Spleen (tissue), 11 donors: ENCODE data around the gene CASKIN2. TPM values are rescaled to one million over a fixed set of nuclear protein-coding genes. Genes with fewer than 3 reads are reported as not detected.
A peak's percentile ranks its signal among the peaks of the same experiment; 100 is the strongest.

Source experiments
- DNase-seq: peaks from one replicate; pipeline ENCODE4 v3.0.0-alpha.2; 2020
- H3K27ac ChIP-seq, 8 donors: fragments of 200-600 bp; sonication (generic) in 7 of 8; 1 replicate in 4 of 8; 2 replicates in 4 of 8; pipeline versions ENCODE4 v1.5.0 to v1.8.0; 2016 to 2021; ENCODE audit warnings: inconsistent platforms in 4 of 8, mild to moderate bottlenecking in 4 of 8, moderate library complexity in 1 of 8
- H3K27me3 ChIP-seq, 7 donors: fragments of 200-600 bp; sonication (generic) in 6 of 7; replicated peaks in 1 of 7; 1 replicate in 4 of 7; 2 replicates in 3 of 7; pipeline versions ENCODE4 v1.5.0 to v1.8.0; 2016 to 2021; ENCODE audit warnings: inconsistent platforms in 3 of 7, mild to moderate bottlenecking in 1 of 7
- H3K36me3 ChIP-seq, 6 donors: fragments of 200-600 bp; sonication (generic) in 5 of 6; 1 replicate in 4 of 6; 2 replicates in 2 of 6; pipeline versions ENCODE4 v1.5.0 to v1.8.0; 2016 to 2021; ENCODE audit warnings: inconsistent platforms in 2 of 6
- H3K4me1 ChIP-seq, 6 donors: fragments of 200-600 bp; sonication (generic) in 5 of 6; 1 replicate in 3 of 6; 2 replicates in 3 of 6; pipeline versions ENCODE4 v1.5.0 to v1.8.0; 2016 to 2021; ENCODE audit warnings: inconsistent platforms in 3 of 6
- H3K4me3 ChIP-seq, 8 donors: fragments of 200-600 bp; sonication (generic) in 7 of 8; 1 replicate in 4 of 8; 2 replicates in 4 of 8; pipeline versions ENCODE4 v1.5.0 to v1.8.0; 2016 to 2021; ENCODE audit warnings: inconsistent platforms in 4 of 8, mild to moderate bottlenecking in 4 of 8, moderate library complexity in 2 of 8
- H3K9me3 ChIP-seq, 8 donors: fragments of 200-600 bp; sonication (generic) in 7 of 8; 1 replicate in 4 of 8; 2 replicates in 4 of 8; pipeline versions ENCODE4 v1.5.0 to v1.8.0; 2016 to 2021; ENCODE audit warnings: inconsistent platforms in 4 of 8
- POLR2A ChIP-seq, 3 donors: fragments of 450-650 bp; IDR thresholded peaks; one replicate each; pipeline ENCODE4 v1.5.1; 2017; ENCODE audit warnings: antibody characterized with exemption in 3 of 3, mild to moderate bottlenecking in 1 of 3
- POLR2AphosphoS5 ChIP-seq, 3 donors: sonication (generic); formaldehyde crosslinking; IDR thresholded peaks; one replicate each; pipeline ENCODE4 v1.5.1; 2017; ENCODE audit warnings: antibody characterized with exemption in 3 of 3
- WGBS, 5 donors: extraction: QIAGEN DNeasy Blood & Tissue Kit in 3 of 5; methylation state at CpG; one replicate each; pipeline versions ENCODE4 v1.1.5 to v1.1.7; 2013 to 2018; 5-methylcytosine and 5-hydroxymethylcytosine counted together
- intact Hi-C: fragments of 100-400 bp; cut with DNase I; formaldehyde crosslinking; loops from one replicate; pipeline ENCODE4 v1.15.0; 2023; ENCODE audit warnings: low total_unique reads
- polyA plus RNA-seq, 3 donors: library from polyadenylated mRNA; stranded (reverse); fragments of 200-250 nt; gene quantifications; one replicate each; pipeline ENCODE4 v1.2.1, GENCODE V29; 2013
- total RNA-seq, 7 donors: library from RNA; depleted of rRNA in 3 of 7; stranded (reverse); fragments of >200 nt in 3 of 7; fragmentation: NEBNext Ultra II Directional in 4 of 7; extraction: Animal tissue kit (Norgen Biotek cat#: 25700) in 4 of 7; gene quantifications; one replicate each; pipeline versions ENCODE4 v1.1.0 to v1.2.1, GENCODE V29; 2016 to 2021
- TF ChIP-seq, protein P1 (sequence below), 11 experiments: fragments of 200-600 bp in 7 of 11; fragments of 450-650 bp in 4 of 11; sonication (generic) in 4 of 11; IDR thresholded peaks in 8 of 11; conservative IDR thresholded peaks in 3 of 11; 1 replicate in 7 of 11; 2 replicates in 4 of 11; pipeline versions ENCODE4 v1.4.0 to v1.8.0; 2016 to 2021; ENCODE audit warnings: antibody characterized with exemption in 11 of 11, inconsistent platforms in 4 of 11, mild to moderate bottlenecking in 1 of 11
- donor health status: healthy with polysubstance abuse.
- donor health status: DM: no; HTN: no; CAD: no; lungs with moderate emphysema.
- donor health status: DM: no; HTN: no; CAD: no.
- donor health status: Bipolar disorder and iron deficiency.
- donor health status: healthy.
- donor health status: DM: no; HTN: no; CAD: no.
- donor health status: DM: yes; HTN: yes; CAD: no.

Gene CASKIN2
- total and polyA plus RNA-seq, 10 donors, result 4.7 to 135 (median 41.9) TPM

DNA sequence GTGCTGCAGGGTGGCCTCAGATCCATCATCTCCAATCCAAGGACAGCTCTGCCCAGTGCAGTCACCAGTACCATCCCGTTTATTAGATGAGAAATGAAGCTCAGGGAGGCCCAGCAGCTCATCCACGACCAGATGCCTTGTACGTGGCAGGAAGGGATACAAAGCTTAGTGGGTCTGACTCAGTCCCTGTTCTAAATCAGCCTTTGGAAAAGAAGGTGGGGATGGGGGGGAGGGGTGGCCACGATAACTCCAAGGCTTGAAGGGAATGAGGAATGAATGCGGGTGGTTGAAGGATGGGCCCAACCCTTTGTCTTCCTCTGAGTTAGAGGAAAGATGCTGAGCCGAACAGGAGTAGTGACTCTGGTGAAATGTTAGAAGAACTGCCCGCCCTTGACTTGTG is 35.9 kb upstream of the CASKIN2 start:
- peaks cover 0 to 8% (median 0%) of the 10 kb centered on the region in 6 donors for H3K36me3 ChIP-seq
- no peak for DNase-seq
- H3K27ac ChIP-seq, result peak overlapping the region in 4 of 8 donors; percentile 24 to 38 (median 28)
- no peak overlapping the region for H3K4me3 ChIP-seq
- no peaks in the 10 kb centered on the region for H3K9me3 ChIP-seq
- H3K4me1 ChIP-seq, result peaks cover 0 to 31% (median 9%) of the 10 kb centered on the region in 6 donors
- TF ChIP-seq, protein P1, sequence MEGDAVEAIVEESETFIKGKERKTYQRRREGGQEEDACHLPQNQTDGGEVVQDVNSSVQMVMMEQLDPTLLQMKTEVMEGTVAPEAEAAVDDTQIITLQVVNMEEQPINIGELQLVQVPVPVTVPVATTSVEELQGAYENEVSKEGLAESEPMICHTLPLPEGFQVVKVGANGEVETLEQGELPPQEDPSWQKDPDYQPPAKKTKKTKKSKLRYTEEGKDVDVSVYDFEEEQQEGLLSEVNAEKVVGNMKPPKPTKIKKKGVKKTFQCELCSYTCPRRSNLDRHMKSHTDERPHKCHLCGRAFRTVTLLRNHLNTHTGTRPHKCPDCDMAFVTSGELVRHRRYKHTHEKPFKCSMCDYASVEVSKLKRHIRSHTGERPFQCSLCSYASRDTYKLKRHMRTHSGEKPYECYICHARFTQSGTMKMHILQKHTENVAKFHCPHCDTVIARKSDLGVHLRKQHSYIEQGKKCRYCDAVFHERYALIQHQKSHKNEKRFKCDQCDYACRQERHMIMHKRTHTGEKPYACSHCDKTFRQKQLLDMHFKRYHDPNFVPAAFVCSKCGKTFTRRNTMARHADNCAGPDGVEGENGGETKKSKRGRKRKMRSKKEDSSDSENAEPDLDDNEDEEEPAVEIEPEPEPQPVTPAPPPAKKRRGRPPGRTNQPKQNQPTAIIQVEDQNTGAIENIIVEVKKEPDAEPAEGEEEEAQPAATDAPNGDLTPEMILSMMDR (IDR thresholded peaks at IDR 0.05 in 8 of 11, conservative IDR thresholded peaks at IDR 0.05 in 3 of 11), result no peak
- no peak for TF ChIP-seq POLR2AphosphoS5 (IDR thresholded peaks at IDR 0.05)
- no peak for TF ChIP-seq POLR2A (IDR thresholded peaks at IDR 0.05)
- 72 to 88% (median 73%) methylated on average over 7 of the region's 7 CpGs for WGBS, 5 donors
- intact Hi-C loops, result no loop called here
- no peaks in the 10 kb centered on the region for H3K27me3 ChIP-seq

DNA sequence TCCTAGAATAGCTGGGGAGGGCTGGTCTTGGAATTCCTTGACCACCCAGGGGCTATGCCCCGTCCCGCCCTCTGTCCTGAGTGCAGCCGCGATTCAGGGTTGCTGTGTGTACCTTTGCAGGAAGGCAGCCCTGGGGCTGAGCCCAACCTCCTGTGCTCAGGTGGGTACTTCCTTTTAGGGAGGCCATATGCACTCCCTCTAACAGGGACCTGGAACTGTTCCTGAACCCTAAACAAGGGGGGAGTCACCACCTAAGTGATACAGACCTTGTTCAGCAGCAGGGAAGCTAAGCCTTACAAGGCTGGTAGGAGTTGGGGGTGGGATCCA is 34.8 kb upstream of the CASKIN2 start:
- DNase-seq, result no peak
- Histone ChIP-seq H3K4me1 (peaks cover 0 to 39% (median 14%) of the 10 kb centered on the region in 6 donors), H3K9me3 (no peaks in the 10 kb centered on the region), H3K27ac (peak overlapping the region in 4 of 8 donors; percentile 26 to 58 (median 40)), H3K36me3 (peaks cover 0 to 12% (median 0%) of the 10 kb centered on the region in 6 donors), H3K27me3 (no peaks in the 10 kb centered on the region), H3K4me3 (no peak overlapping the region)
- no peak for TF ChIP-seq POLR2A (IDR thresholded peaks at IDR 0.05)
- TF ChIP-seq, protein P1 (IDR thresholded peaks at IDR 0.05 in 8 of 11, conservative IDR thresholded peaks at IDR 0.05 in 3 of 11), result no peak
- TF ChIP-seq POLR2AphosphoS5 (IDR thresholded peaks at IDR 0.05), result no peak
- intact Hi-C loops, result no loop called here
- WGBS, 5 donors, result 79 to 89% (median 81%) methylated on average over 4 of the region's 4 CpGs; no CpG with 5 or more reads in 1 of the 5 donors

DNA sequence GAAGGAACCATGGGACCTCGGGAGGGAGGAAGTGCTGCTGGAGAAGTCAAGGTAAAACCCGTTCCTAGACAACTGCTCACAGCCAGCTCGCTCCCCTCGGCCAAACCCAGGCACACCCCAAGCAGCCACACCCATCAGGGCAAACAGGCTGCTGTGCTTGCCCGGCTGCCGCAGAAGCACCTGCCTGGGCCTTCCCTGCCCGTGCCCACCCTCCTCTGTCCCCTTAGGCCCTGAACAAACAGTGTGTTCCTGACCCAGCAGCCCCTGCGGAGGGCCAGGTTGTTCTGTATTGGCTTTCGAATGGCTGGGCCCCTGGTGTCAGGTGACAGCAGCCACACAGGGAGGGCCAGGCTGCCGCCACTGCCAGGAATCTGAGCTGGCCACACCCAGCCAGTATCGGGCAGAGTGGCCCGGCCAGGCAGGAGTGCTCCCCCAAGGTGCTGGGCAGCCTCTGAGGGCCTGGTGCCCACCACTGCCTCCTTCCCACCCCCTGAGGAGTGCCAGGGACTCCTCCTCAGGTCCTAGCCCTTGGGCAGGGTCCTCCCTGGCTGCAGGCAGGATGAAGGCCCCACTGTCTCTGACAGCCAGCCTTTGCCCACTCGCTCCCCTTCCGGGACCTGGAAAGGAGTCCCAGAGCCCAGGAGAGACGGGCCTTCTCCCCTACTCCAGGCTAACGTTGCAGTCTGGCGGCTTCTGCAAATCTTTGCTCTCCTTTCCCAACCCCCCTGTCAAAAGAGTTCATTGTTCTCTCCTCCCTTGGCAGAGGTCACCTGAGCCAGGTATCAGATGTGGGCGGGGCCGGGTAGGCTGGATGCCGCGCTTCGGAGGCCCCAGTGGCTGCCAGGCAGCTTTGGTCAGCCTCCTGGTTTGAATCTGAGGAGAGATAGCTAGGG is 34.2 kb upstream of the CASKIN2 start:
- peaks cover 0 to 42% (median 14%) of the 10 kb centered on the region in 6 donors for H3K4me1 ChIP-seq
- H3K27ac ChIP-seq, result peak overlapping the region in 4 of 8 donors; percentile 26 to 58 (median 40)
- intact Hi-C loops, result no loop called here
- H3K9me3 ChIP-seq, result no peaks in the 10 kb centered on the region
- peak in 1 of 3 donors; percentile 62 for TF ChIP-seq POLR2AphosphoS5 (IDR thresholded peaks at IDR 0.05)
- TF ChIP-seq, protein P1 (IDR thresholded peaks at IDR 0.05 in 8 of 11, conservative IDR thresholded peaks at IDR 0.05 in 3 of 11), result no peak
- no peak for DNase-seq
- no peak overlapping the region for H3K4me3 ChIP-seq
- 77 to 89% (median 81%) methylated on average over 14 to 22 of the region's 22 CpGs for WGBS, 5 donors
- H3K36me3 ChIP-seq, result peaks cover 0 to 14% (median 0%) of the 10 kb centered on the region in 6 donors
- no peaks in the 10 kb centered on the region for H3K27me3 ChIP-seq

DNA sequence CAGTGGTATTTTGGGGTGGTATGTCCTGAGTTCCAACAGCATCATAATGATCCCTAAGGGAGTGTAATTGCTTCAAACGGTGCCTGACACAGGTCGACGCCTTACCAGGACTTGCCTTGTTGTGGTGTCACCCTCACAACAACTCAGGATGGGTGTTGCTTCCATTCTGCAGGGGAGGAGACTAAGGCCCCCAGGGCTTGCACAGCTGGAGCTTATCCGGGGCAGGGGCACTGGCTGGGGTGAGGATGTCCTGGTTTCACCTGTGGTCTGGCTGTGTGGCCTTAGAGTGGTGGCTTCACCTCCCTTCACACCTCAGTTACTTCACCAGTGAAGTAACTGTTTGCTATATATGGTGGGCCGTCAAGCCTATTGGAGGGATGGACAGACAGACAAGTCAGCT is 33.5 kb upstream of the CASKIN2 start:
- Histone ChIP-seq H3K4me3 (no peak overlapping the region), H3K4me1 (peaks cover 0 to 46% (median 17%) of the 10 kb centered on the region in 6 donors), H3K27ac (peak overlapping the region in 1 of 8 donors; percentile 26), H3K36me3 (peaks cover 0 to 20% (median 0%) of the 10 kb centered on the region in 6 donors), H3K27me3 (no peaks in the 10 kb centered on the region), H3K9me3 (no peaks in the 10 kb centered on the region)
- TF ChIP-seq, protein P1 (IDR thresholded peaks at IDR 0.05 in 8 of 11, conservative IDR thresholded peaks at IDR 0.05 in 3 of 11), result no peak
- TF ChIP-seq POLR2A (IDR thresholded peaks at IDR 0.05) (no peak), POLR2AphosphoS5 (IDR thresholded peaks at IDR 0.05) (no peak)
- intact Hi-C loops, result no loop called here
- DNase-seq, result no peak
- WGBS, 5 donors, result 65 to 87% (median 72%) methylated on average over 4 to 5 of the region's 5 CpGs
